WTC11 (cell line): ENCODE measurements around the gene ACSBG1. TPM values are rescaled to one million over a fixed set of nuclear protein-coding genes. Genes with fewer than 3 reads are reported as not detected.

Experiments used
- ATAC-seq: fragments of 200-7000 bp; cut with Tn5 transposase; 2 replicates; pipeline ENCODE4 v1.10.0; 2021; ENCODE audit warnings: mild to moderate bottlenecking, moderate library complexity
- Bru-seq: library from RNA; stranded (reverse); fragments of 400-500 nt; gene quantifications from one replicate; lab custom pipeline; 2021; lab: Mats Ljungman, UMichigan
- CTCF ChIA-PET: fragments of 300-600 bp; sonication (Branson Sonifier 250); formaldehyde crosslinking; loops from one replicate; lab custom pipeline; 2021; ENCODE audit warnings: antibody characterized with exemption; lab: Charles Lee
- POLR2A ChIA-PET: fragments of 350-600 bp; sonication (Branson Sonifier 250); formaldehyde crosslinking; loops from one replicate; lab custom pipeline; 2021; ENCODE audit warnings: antibody characterized with exemption; lab: Charles Lee
- DNase-seq: peaks from one replicate; pipeline ENCODE4 v3.0.0; 2021; ENCODE audit warnings: low spot score
- H3K27ac Mint-ChIP-seq: 2 replicates; pipeline ENCODE4 v1.8.0; 2021; ENCODE audit warnings: mixed read lengths
- H3K27me3 Mint-ChIP-seq: 2 replicates; pipeline ENCODE4 v1.8.0; 2021; ENCODE audit warnings: low read depth, mild to moderate bottlenecking, moderate library complexity, mixed read lengths
- H3K36me3 Mint-ChIP-seq: 2 replicates; pipeline ENCODE4 v1.8.0; 2021; ENCODE audit warnings: mixed read lengths
- H3K4me1 Mint-ChIP-seq: 2 replicates; pipeline ENCODE4 v1.8.0; 2022; ENCODE audit warnings: mixed read lengths
- H3K4me3 Mint-ChIP-seq: 2 replicates; pipeline ENCODE4 v1.8.0; 2021; ENCODE audit warnings: mild to moderate bottlenecking, moderate library complexity, mixed read lengths
- H3K9me3 Mint-ChIP-seq: 2 replicates; pipeline ENCODE4 v1.8.0; 2021; ENCODE audit warnings: mixed read lengths
- ATF2 ChIP-seq: sonication (generic); formaldehyde crosslinking; IDR thresholded peaks from 2 replicates; pipeline ENCODE4 v1.8.1; 2022; ENCODE audit warnings: low read depth, missing genetic modification reagents, borderline replicate concordance
- CBFB ChIP-seq: sonication (generic); formaldehyde crosslinking; IDR thresholded peaks from 2 replicates; pipeline ENCODE4 v1.8.1; 2022; ENCODE audit warnings: mild to moderate bottlenecking, low read depth, missing genetic modification reagents
- CREM ChIP-seq: sonication (generic); formaldehyde crosslinking; IDR thresholded peaks from 2 replicates; pipeline ENCODE4 v1.8.1; 2022; ENCODE audit warnings: mild to moderate bottlenecking, missing genetic modification reagents, moderate library complexity
- ESRRA ChIP-seq: sonication (generic); formaldehyde crosslinking; IDR thresholded peaks from 2 replicates; pipeline ENCODE4 v1.8.1; 2022; ENCODE audit warnings: mild to moderate bottlenecking, missing genetic modification reagents, borderline replicate concordance
- FOXJ3 ChIP-seq: sonication (generic); formaldehyde crosslinking; IDR thresholded peaks from 2 replicates; pipeline ENCODE4 v1.9.0; 2021; ENCODE audit warnings: missing genetic modification reagents, mild to moderate bottlenecking, borderline replicate concordance
- GABPB1 ChIP-seq: sonication (generic); formaldehyde crosslinking; IDR thresholded peaks from 2 replicates; pipeline ENCODE4 v1.8.1; 2023; ENCODE audit warnings: mild to moderate bottlenecking, missing genetic modification reagents
- NFE2L1 ChIP-seq: sonication (generic); formaldehyde crosslinking; IDR thresholded peaks from 2 replicates; pipeline ENCODE4 v1.8.1; 2023; ENCODE audit warnings: missing genetic modification reagents
- NFYB ChIP-seq: sonication (generic); formaldehyde crosslinking; conservative IDR thresholded peaks from 2 replicates; pipeline ENCODE4 v1.8.0; 2022; ENCODE audit warnings: low read depth, missing genetic modification reagents
- NR3C1 ChIP-seq: sonication (generic); formaldehyde crosslinking; conservative IDR thresholded peaks from 2 replicates; pipeline ENCODE4 v1.8.1; 2023; ENCODE audit warnings: low read depth, mild to moderate bottlenecking, missing genetic modification reagents
- OVOL2 ChIP-seq: fragments of 250-450 bp; sonication (Bioruptor Pico); IDR thresholded peaks from 2 replicates; pipeline ENCODE4 v1.9.0; 2021; ENCODE audit warnings: mild to moderate bottlenecking, borderline replicate concordance
- PRRX2 ChIP-seq: fragments of 250-450 bp; sonication (Bioruptor Pico); IDR thresholded peaks from 2 replicates; pipeline ENCODE4 v1.8.0; 2021; ENCODE audit warnings: mild to moderate bottlenecking
- RELA ChIP-seq: sonication (generic); formaldehyde crosslinking; IDR thresholded peaks from 2 replicates; pipeline ENCODE4 v1.8.1; 2022; ENCODE audit warnings: missing genetic modification reagents, mild to moderate bottlenecking, borderline replicate concordance
- TCF7 ChIP-seq: sonication (generic); formaldehyde crosslinking; IDR thresholded peaks from 2 replicates; pipeline ENCODE4 v1.8.0; 2022; ENCODE audit warnings: mild to moderate bottlenecking, low read depth, missing genetic modification reagents, moderate library complexity
- USF2 ChIP-seq: sonication (generic); formaldehyde crosslinking; IDR thresholded peaks from 2 replicates; pipeline ENCODE4 v1.8.1; 2023; ENCODE audit warnings: mild to moderate bottlenecking, missing genetic modification reagents, moderate library complexity
- ZBTB21 ChIP-seq: sonication (generic); formaldehyde crosslinking; IDR thresholded peaks from 2 replicates; pipeline ENCODE4 v1.8.1; 2023; ENCODE audit warnings: mild to moderate bottlenecking, missing genetic modification reagents, borderline replicate concordance
- ZNF396 ChIP-seq: fragments of 250-450 bp; sonication (Bioruptor Pico); IDR thresholded peaks from 2 replicates; pipeline ENCODE4 v1.8.0; 2021; ENCODE audit warnings: mild to moderate bottlenecking, moderate library complexity, borderline replicate concordance
- long read RNA-seq, 3 experiments: library from RNA in 1 of 3; library from capped mRNA in 1 of 3; library from polyadenylated mRNA in 1 of 3; unstranded in 2 of 3; stranded (forward) in 1 of 3; transcript quantifications; one replicate each; pipeline ENCODE4 v2.0.0, GENCODE V29; 2021
- total RNA-seq: library from RNA; stranded (reverse); gene quantifications from 3 replicates; pipeline ENCODE4 v1.2.3, GENCODE V29; 2021
- TF ChIP-seq, protein P1 (sequence below): fragments of 250-450 bp; sonication (Bioruptor Pico); IDR thresholded peaks from 2 replicates; pipeline ENCODE4 v1.9.0; 2021; ENCODE audit warnings: mild to moderate bottlenecking
- TF ChIP-seq, protein P2 (sequence below): fragments of 250-450 bp; sonication (Bioruptor Pico); IDR thresholded peaks from 2 replicates; pipeline ENCODE4 v1.8.0; 2021; ENCODE audit warnings: mild to moderate bottlenecking
- TF ChIP-seq, protein P3 (sequence below): sonication (generic); formaldehyde crosslinking; IDR thresholded peaks from 2 replicates; pipeline ENCODE4 v1.8.0; 2023; ENCODE audit warnings: missing genetic modification reagents, mild to moderate bottlenecking, borderline replicate concordance

The ACSBG1 gene, protein sequence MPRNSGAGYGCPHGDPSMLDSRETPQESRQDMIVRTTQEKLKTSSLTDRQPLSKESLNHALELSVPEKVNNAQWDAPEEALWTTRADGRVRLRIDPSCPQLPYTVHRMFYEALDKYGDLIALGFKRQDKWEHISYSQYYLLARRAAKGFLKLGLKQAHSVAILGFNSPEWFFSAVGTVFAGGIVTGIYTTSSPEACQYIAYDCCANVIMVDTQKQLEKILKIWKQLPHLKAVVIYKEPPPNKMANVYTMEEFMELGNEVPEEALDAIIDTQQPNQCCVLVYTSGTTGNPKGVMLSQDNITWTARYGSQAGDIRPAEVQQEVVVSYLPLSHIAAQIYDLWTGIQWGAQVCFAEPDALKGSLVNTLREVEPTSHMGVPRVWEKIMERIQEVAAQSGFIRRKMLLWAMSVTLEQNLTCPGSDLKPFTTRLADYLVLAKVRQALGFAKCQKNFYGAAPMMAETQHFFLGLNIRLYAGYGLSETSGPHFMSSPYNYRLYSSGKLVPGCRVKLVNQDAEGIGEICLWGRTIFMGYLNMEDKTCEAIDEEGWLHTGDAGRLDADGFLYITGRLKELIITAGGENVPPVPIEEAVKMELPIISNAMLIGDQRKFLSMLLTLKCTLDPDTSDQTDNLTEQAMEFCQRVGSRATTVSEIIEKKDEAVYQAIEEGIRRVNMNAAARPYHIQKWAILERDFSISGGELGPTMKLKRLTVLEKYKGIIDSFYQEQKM
- total RNA-seq, result 4.1 to 5.8 TPM (median 5.0 TPM) in 3 replicates
- Bru-seq, nascent RNA, result percentile 39 among the genes with signal in this experiment
- long read RNA-seq, experiment 1, full-length matches to known transcripts, result 3 of 8 reads
- long read RNA-seq, experiment 1, partial matches to known transcripts, result 3 of 8 reads
- long read RNA-seq, experiment 1, other reads (novel, unspliced or antisense), result 2 of 8 reads
- long read RNA-seq, experiment 2, full-length matches to known transcripts, result 1 of 5 reads
- long read RNA-seq, experiment 2, partial matches to known transcripts, result 1 of 5 reads
- long read RNA-seq, experiment 2, other reads (novel, unspliced or antisense), result 3 of 5 reads
- long read RNA-seq, experiment 3, full-length matches to known transcripts, result 1 of 1 reads
- long read RNA-seq, experiment 3, partial matches to known transcripts, result 0 of 1 reads
- long read RNA-seq, experiment 3, other reads (novel, unspliced or antisense), result 0 of 1 reads

GRCh38 chr15:78234515-78235040 is at the start of gene ACSBG1:
Gene ACSBG1, minus strand, starts transcription at chr15:78234565. Its CDS starts 64 bp downstream, at chr15:78234501.
- no peaks in the 10 kb centered on the region; the same call in 1 of the 2 replicates for H3K36me3 Mint-ChIP-seq
- CTCF ChIA-PET, result interaction anchor here (0.6 to 1.4 kb wide), 5 partner anchors 86 to 275 kb away, joined by 3 to 5 read pairs (median 4); no protein-coding TSS in a partner anchor
- TF ChIP-seq ZNF396 (no peak), ESRRA (CRISPR knock-in tag) (no peak), FOXJ3 (CRISPR knock-in tag) (no peak), RELA (CRISPR knock-in tag) (no peak), CBFB (CRISPR knock-in tag) (no peak), NR3C1 (no peak), GABPB1 (CRISPR knock-in tag) (no peak), ATF2 (CRISPR knock-in tag) (no peak), PRRX2 (no peak), OVOL2 (CRISPR knock-in tag) (no peak), NFE2L1 (CRISPR knock-in tag) (no peak), ZBTB21 (CRISPR knock-in tag) (no peak)
- TF ChIP-seq, protein P1, sequence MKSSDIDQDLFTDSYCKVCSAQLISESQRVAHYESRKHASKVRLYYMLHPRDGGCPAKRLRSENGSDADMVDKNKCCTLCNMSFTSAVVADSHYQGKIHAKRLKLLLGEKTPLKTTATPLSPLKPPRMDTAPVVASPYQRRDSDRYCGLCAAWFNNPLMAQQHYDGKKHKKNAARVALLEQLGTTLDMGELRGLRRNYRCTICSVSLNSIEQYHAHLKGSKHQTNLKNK (CRISPR knock-in tag), result no peak
- TF ChIP-seq, protein P2, sequence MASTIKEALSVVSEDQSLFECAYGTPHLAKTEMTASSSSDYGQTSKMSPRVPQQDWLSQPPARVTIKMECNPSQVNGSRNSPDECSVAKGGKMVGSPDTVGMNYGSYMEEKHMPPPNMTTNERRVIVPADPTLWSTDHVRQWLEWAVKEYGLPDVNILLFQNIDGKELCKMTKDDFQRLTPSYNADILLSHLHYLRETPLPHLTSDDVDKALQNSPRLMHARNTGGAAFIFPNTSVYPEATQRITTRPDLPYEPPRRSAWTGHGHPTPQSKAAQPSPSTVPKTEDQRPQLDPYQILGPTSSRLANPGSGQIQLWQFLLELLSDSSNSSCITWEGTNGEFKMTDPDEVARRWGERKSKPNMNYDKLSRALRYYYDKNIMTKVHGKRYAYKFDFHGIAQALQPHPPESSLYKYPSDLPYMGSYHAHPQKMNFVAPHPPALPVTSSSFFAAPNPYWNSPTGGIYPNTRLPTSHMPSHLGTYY, result no peak
- TF ChIP-seq, all 79 proteins: peak for 0
- no peaks in the 10 kb centered on the region; the same call in 1 of the 2 replicates for H3K27me3 Mint-ChIP-seq
- peak within 1 kb of the TSS; percentile 95 for H3K27ac Mint-ChIP-seq
- no peaks in the 10 kb centered on the region; the same call in 1 of the 2 replicates for H3K9me3 Mint-ChIP-seq
- peak; percentile 28 for DNase-seq
- POLR2A ChIA-PET, result interaction anchor here (1.6 kb wide), 1 partner anchor 31 kb away, joined by 4 read pairs; no protein-coding TSS in a partner anchor
- peak within 1 kb of the TSS; percentile 21 for H3K4me3 Mint-ChIP-seq
- H3K4me1 Mint-ChIP-seq, result peaks cover 29% of the 10 kb centered on the region
- ATAC-seq, result peak; percentile 86

- H3K27ac Mint-ChIP-seq, result no peak overlapping the region
- CTCF ChIA-PET, result no interaction called here
Observed at GRCh38 chr15:78282324-78282723, 48.0 kb upstream of the ACSBG1 start.

More at GRCh38 chr15:78282324-78282723, 48.0 kb upstream of the ACSBG1 start:
- Mint-ChIP-seq H3K9me3 (no peaks in the 10 kb centered on the region), H3K27me3 (no peaks in the 10 kb centered on the region), H3K4me1 (peaks cover 5% of the 10 kb centered on the region; the same call in 1 of the 2 replicates), H3K36me3 (peaks cover 28% of the 10 kb centered on the region), H3K4me3 (no peak overlapping the region)
- TF ChIP-seq, protein P3, sequence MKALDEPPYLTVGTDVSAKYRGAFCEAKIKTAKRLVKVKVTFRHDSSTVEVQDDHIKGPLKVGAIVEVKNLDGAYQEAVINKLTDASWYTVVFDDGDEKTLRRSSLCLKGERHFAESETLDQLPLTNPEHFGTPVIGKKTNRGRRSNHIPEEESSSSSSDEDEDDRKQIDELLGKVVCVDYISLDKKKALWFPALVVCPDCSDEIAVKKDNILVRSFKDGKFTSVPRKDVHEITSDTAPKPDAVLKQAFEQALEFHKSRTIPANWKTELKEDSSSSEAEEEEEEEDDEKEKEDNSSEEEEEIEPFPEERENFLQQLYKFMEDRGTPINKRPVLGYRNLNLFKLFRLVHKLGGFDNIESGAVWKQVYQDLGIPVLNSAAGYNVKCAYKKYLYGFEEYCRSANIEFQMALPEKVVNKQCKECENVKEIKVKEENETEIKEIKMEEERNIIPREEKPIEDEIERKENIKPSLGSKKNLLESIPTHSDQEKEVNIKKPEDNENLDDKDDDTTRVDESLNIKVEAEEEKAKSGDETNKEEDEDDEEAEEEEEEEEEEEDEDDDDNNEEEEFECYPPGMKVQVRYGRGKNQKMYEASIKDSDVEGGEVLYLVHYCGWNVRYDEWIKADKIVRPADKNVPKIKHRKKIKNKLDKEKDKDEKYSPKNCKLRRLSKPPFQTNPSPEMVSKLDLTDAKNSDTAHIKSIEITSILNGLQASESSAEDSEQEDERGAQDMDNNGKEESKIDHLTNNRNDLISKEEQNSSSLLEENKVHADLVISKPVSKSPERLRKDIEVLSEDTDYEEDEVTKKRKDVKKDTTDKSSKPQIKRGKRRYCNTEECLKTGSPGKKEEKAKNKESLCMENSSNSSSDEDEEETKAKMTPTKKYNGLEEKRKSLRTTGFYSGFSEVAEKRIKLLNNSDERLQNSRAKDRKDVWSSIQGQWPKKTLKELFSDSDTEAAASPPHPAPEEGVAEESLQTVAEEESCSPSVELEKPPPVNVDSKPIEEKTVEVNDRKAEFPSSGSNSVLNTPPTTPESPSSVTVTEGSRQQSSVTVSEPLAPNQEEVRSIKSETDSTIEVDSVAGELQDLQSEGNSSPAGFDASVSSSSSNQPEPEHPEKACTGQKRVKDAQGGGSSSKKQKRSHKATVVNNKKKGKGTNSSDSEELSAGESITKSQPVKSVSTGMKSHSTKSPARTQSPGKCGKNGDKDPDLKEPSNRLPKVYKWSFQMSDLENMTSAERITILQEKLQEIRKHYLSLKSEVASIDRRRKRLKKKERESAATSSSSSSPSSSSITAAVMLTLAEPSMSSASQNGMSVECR (CRISPR knock-in tag), result no peak
- TF ChIP-seq NFYB (CRISPR knock-in tag), result no peak
- TF ChIP-seq CREM (CRISPR knock-in tag), result no peak
- TF ChIP-seq USF2 (CRISPR knock-in tag), result no peak
- no peak for TF ChIP-seq TCF7 (CRISPR knock-in tag)
- POLR2A ChIA-PET, result no interaction called here
- DNase-seq (no peak), ATAC-seq (no peak)
